OCI-LY3 (cell line): ENCODE results near the gene MRPL32.

Source experiments
- EZH2phosphoT487 ChIP-seq: fragments of 200-600 bp; shearing (Covaris generic); IDR thresholded peaks from 2 replicates; pipeline ENCODE4 v1.6.1; 2018; ENCODE audit warnings: antibody characterized with exemption, mixed run types, low read depth
- TF ChIP-seq, protein P1 (sequence below): fragments of 200-600, 300-600 bp; sonication (generic); IDR thresholded peaks from 2 replicates; pipeline ENCODE4 v1.5.1; 2014; ENCODE audit warnings: antibody characterized with exemption, low read length, low read depth

- TF ChIP-seq, protein P1, sequence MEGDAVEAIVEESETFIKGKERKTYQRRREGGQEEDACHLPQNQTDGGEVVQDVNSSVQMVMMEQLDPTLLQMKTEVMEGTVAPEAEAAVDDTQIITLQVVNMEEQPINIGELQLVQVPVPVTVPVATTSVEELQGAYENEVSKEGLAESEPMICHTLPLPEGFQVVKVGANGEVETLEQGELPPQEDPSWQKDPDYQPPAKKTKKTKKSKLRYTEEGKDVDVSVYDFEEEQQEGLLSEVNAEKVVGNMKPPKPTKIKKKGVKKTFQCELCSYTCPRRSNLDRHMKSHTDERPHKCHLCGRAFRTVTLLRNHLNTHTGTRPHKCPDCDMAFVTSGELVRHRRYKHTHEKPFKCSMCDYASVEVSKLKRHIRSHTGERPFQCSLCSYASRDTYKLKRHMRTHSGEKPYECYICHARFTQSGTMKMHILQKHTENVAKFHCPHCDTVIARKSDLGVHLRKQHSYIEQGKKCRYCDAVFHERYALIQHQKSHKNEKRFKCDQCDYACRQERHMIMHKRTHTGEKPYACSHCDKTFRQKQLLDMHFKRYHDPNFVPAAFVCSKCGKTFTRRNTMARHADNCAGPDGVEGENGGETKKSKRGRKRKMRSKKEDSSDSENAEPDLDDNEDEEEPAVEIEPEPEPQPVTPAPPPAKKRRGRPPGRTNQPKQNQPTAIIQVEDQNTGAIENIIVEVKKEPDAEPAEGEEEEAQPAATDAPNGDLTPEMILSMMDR: no peak
- no peak for TF ChIP-seq EZH2phosphoT487
These were observed 44.2 kb downstream of the MRPL32 start for GRCh38 chr7:42976371-42976770.
